OCI-LY7 (cell line): ENCODE measurements around the gene ARHGAP26. TPM values are rescaled to one million over a fixed set of nuclear protein-coding genes. Genes with fewer than 3 reads are reported as not detected.

Experiments used
- BruUV-seq: library from RNA; stranded (reverse); fragments of 400-500 nt; replicated peaks from 2 replicates; lab custom pipeline; 2021; lab: Mats Ljungman, UMichigan
- CTCF ChIA-PET: fragments of 300-600 bp; sonication (Branson Sonifier 250); formaldehyde crosslinking; loops from one replicate; lab custom pipeline; 2022; ENCODE audit warnings: antibody characterized with exemption; ENCODE audit not compliant: unreplicated experiment; lab: Charles Lee
- POLR2A ChIA-PET: fragments of 300-600 bp; sonication (Branson Sonifier 250); formaldehyde crosslinking; loops from one replicate; lab custom pipeline; 2022; ENCODE audit warnings: antibody characterized with exemption; lab: Charles Lee
- DNase-seq: peaks from one replicate; pipeline ENCODE4 v3.0.0-alpha.2; 2015; ENCODE audit warnings: low spot score
- H2AFZ ChIP-seq: fragments of 200-600 bp; sonication (generic), shearing (Covaris generic); 2 replicates; pipeline ENCODE4 v1.6.1; 2014; ENCODE audit warnings: mild to moderate bottlenecking, antibody characterized with exemption, low read length, moderate library complexity
- H3K27ac ChIP-seq: fragments of 200-600 bp; sonication (generic); 2 replicates; pipeline ENCODE4 v1.5.1; 2014; ENCODE audit warnings: mixed run types, low read depth, mild to moderate bottlenecking, moderate library complexity, low read length, inconsistent platforms; ENCODE audit not compliant: poor library complexity, severe bottlenecking
- H3K36me3 ChIP-seq: fragments of 200-600 bp; sonication (generic); 2 replicates; pipeline ENCODE4 v1.6.1; 2014; ENCODE audit warnings: mild to moderate bottlenecking, antibody characterized with exemption, low read length, moderate library complexity, mixed read lengths; ENCODE audit not compliant: insufficient read depth
- H3K4me1 ChIP-seq: fragments of 200-600 bp; sonication (generic); 2 replicates; pipeline ENCODE4 v1.5.1; 2014; ENCODE audit warnings: mild to moderate bottlenecking, low read length; ENCODE audit not compliant: insufficient read depth, poor library complexity, severe bottlenecking
- H3K4me2 ChIP-seq: fragments of 200-600 bp; sonication (generic); 2 replicates; pipeline ENCODE4 v1.6.1; 2014; ENCODE audit warnings: mild to moderate bottlenecking, low read length
- H3K4me3 ChIP-seq: fragments of 200-600 bp; sonication (generic); 2 replicates; pipeline ENCODE4 v1.5.1; 2014; ENCODE audit warnings: mild to moderate bottlenecking, low read depth, low read length; ENCODE audit not compliant: poor library complexity, severe bottlenecking
- H3K79me2 ChIP-seq: fragments of 200-600 bp; sonication (generic); 2 replicates; pipeline ENCODE4 v1.6.1; 2016; ENCODE audit warnings: low read depth, mild to moderate bottlenecking, low read length, moderate library complexity, mixed read lengths; ENCODE audit not compliant: insufficient read depth
- H3K9me2 ChIP-seq: fragments of 200-600 bp; sonication (generic); 2 replicates; pipeline ENCODE4 v1.6.1; 2016; ENCODE audit warnings: mild to moderate bottlenecking, low read length, mixed read lengths; ENCODE audit not compliant: insufficient read depth
- H3K9me3 ChIP-seq: fragments of 200-600 bp; sonication (generic); 2 replicates; pipeline ENCODE4 v1.6.1; 2014; ENCODE audit warnings: mild to moderate bottlenecking, mixed run types, low read length, mixed read lengths
- H4K20me1 ChIP-seq: fragments of 200-600 bp; sonication (generic); 2 replicates; pipeline ENCODE4 v1.6.1; 2014; ENCODE audit warnings: mild to moderate bottlenecking, antibody characterized with exemption, low read length, moderate library complexity, mixed read lengths; ENCODE audit not compliant: insufficient read depth
- EZH2phosphoT487 ChIP-seq: fragments of 200-600 bp; sonication (generic); IDR thresholded peaks from 2 replicates; pipeline ENCODE4 v1.6.1; 2018; ENCODE audit warnings: low read depth, borderline replicate concordance, mild to moderate bottlenecking, mixed run types, antibody characterized with exemption, low read length, moderate library complexity, mixed read lengths
- intact Hi-C: fragments of 100-400 bp; cut with micrococcal nuclease; formaldehyde crosslinking; loops from one replicate; pipeline ENCODE4 v1.10.0; 2022; ENCODE audit not compliant: unreplicated experiment
- total RNA-seq, 2 experiments: library from RNA; depleted of rRNA in 1 of 2; stranded (reverse); fragments of >200 nt in 1 of 2; shearing (Covaris generic) in 1 of 2; gene quantifications; 2 replicates each; pipeline ENCODE4 v1.2.3, GENCODE V29; 2014 to 2022
- TF ChIP-seq, protein P1 (sequence below): fragments of 200-600 bp; sonication (generic); conservative IDR thresholded peaks from 2 replicates; pipeline ENCODE4 v1.5.1; 2014; ENCODE audit warnings: mild to moderate bottlenecking, antibody characterized with exemption, low read length, moderate library complexity, mixed read lengths

The ARHGAP26 gene
- total RNA-seq, 2 experiments from 2014 or later = 7.0 to 19.1 TPM

- no peaks in the 10 kb centered on the region; the same call in 1 of the 2 replicates for H4K20me1 ChIP-seq
- no peaks in the 10 kb centered on the region for H3K4me1 ChIP-seq
- H3K79me2 ChIP-seq = no peaks in the 10 kb centered on the region
- POLR2A ChIA-PET = interaction anchor here (2.0 kb wide), 1 partner anchor 53 kb away, joined by 4 read pairs; no protein-coding TSS in a partner anchor
- no peaks in the 10 kb centered on the region for H3K9me3 ChIP-seq
- H3K4me3 ChIP-seq = no peak overlapping the region
- H3K4me2 ChIP-seq = no peak overlapping the region
- H3K9me2 ChIP-seq = no peaks in the 10 kb centered on the region
- H2AFZ ChIP-seq = no peak overlapping the region
- TF ChIP-seq EZH2phosphoT487 = no peak
- TF ChIP-seq, protein P1, sequence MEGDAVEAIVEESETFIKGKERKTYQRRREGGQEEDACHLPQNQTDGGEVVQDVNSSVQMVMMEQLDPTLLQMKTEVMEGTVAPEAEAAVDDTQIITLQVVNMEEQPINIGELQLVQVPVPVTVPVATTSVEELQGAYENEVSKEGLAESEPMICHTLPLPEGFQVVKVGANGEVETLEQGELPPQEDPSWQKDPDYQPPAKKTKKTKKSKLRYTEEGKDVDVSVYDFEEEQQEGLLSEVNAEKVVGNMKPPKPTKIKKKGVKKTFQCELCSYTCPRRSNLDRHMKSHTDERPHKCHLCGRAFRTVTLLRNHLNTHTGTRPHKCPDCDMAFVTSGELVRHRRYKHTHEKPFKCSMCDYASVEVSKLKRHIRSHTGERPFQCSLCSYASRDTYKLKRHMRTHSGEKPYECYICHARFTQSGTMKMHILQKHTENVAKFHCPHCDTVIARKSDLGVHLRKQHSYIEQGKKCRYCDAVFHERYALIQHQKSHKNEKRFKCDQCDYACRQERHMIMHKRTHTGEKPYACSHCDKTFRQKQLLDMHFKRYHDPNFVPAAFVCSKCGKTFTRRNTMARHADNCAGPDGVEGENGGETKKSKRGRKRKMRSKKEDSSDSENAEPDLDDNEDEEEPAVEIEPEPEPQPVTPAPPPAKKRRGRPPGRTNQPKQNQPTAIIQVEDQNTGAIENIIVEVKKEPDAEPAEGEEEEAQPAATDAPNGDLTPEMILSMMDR = no peak
- CTCF ChIA-PET = no interaction called here
- DNase-seq = no peak
- intact Hi-C loops = no loop called here
- no TSS peak for BruUV-seq
- H3K36me3 ChIP-seq = no peaks in the 10 kb centered on the region
- H3K27ac ChIP-seq = no peak overlapping the region
Observed at GRCh38 chr5:142945321-142945720, 175.1 kb downstream of the ARHGAP26 start.

DNA sequence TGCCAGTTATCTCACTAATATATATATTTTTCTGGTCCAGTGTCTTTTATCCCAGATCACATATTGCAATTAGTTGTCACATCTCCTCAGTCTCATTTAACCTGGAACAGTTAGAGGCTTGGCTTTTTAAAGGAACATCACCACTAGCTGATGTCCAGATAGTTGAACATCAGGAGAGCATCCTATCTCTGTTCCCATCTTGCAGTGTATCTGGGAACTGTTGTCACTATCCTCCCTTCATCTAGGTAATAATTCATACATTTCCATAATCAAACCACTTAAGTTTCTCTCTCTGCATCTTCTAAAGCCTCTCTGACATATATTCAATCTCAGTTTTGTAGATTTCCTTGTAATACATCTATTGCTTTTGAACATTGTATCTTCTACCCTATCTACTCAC lies 175.7 kb downstream of the ARHGAP26 start:
- Histone ChIP-seq H3K9me2 (no peaks in the 10 kb centered on the region), H3K4me2 (no peak overlapping the region), H2AFZ (no peak overlapping the region), H3K4me3 (no peak overlapping the region), H3K4me1 (no peaks in the 10 kb centered on the region), H3K27ac (no peak overlapping the region), H4K20me1 (no peaks in the 10 kb centered on the region; the same call in 1 of the 2 replicates), H3K36me3 (no peaks in the 10 kb centered on the region), H3K9me3 (no peaks in the 10 kb centered on the region), H3K79me2 (no peaks in the 10 kb centered on the region)
- intact Hi-C loops = no loop called here
- CTCF ChIA-PET = no interaction called here
- POLR2A ChIA-PET = interaction anchor here (0.6 to 2.0 kb wide), 2 partner anchors 52 to 95 kb away, joined by 4 to 6 read pairs; no protein-coding TSS in a partner anchor
- BruUV-seq = no TSS peak
- DNase-seq = no peak
- no peak for TF ChIP-seq EZH2phosphoT487
- TF ChIP-seq, protein P1 = no peak
